Activated CD8-positive, alpha-beta memory T cell treated with anti-CD3 and anti-CD28 coated beads for 48 hours (primary cell): ENCODE results near the gene MBNL2.

Experiments used
- DNase-seq, 3 experiments: peaks; one replicate each; pipeline ENCODE4 v3.0.0-alpha.2; 2020; ENCODE audit warnings: low read depth in 2 of 3, low spot score in 2 of 3

The MBNL2 gene

DNA sequence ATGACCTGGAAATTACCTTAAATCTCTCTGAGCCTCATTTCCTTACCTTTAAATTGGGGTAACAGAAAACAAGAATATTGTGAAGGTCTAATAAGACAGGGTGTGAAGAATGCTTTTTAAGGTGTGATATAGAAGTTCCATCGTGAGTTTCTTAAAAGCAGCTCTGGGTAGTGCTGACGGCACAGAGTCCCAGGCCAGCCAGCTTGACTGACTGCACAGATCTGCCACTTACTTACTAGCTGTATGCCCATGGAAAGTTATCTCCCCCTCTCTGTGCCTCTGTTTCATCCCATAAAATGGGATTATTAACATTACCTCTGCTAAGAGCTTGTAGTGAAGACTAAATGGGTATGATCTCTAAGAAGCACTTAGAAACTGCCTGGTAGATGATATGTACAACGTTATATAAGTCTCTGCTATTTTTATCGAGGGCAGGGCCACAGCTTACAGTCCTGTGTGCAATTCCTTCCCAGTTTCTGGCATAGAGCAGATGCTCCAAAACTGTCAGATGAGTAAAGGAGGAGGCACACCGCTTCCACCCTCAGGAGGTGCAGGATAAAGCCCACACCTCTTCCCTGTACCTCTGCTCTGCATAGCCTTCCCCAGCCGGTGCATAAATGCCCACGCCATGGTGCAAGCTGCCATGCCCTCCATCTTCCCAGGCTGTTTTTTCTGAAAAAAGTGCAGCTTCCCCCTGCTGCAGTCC lies 99.6 kb downstream of the MBNL2 start:
- DNase-seq, result no peak

DNA sequence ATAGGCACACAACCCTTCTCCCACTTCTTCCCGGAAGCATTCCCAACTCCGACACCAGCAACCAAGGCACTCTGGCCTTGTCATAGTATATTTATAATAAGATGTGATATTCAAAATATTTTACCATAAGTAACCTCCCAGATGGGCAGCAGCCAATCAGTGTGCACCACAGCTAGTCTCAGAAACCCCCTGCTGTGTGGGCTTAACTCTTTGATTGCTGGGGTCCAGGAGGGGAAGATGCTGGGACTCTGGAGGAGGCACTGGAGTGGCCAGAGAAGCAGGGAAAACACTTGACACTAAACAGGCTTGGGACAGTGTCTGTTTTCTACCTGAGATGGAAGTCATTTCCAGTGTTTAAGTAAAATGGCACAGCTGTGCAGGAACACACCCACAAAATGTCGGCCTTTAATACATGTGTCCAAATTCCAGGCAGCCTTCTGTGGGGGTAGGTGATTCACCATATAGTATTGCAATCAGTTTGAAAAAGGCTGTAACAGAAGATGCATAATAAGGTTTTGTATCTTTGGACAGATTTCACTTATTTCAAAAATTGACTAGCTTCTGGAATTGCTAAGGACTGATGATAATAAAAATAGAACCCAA lies 100.7 kb downstream of the MBNL2 start:
- DNase-seq, result no peak

DNA sequence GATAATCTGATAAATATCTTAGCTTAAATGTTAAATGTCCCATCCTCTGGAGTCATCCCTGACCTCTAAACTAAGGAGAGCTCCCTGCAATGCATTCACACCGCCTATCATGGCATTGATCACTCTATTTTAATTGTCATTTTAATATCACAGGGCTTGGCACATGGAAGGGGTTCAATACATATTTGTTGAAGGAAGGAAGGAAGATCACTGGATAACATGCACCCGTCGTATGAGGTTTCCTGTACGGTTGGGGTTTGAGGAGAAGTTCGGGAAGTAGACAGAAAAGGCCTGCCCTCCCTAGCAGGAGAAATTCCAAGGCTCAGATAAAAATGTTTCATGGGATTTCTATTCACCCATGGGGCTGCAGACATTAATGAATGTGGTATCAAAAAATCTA lies 102.0 kb downstream of the MBNL2 start:
- no peak for DNase-seq

DNA sequence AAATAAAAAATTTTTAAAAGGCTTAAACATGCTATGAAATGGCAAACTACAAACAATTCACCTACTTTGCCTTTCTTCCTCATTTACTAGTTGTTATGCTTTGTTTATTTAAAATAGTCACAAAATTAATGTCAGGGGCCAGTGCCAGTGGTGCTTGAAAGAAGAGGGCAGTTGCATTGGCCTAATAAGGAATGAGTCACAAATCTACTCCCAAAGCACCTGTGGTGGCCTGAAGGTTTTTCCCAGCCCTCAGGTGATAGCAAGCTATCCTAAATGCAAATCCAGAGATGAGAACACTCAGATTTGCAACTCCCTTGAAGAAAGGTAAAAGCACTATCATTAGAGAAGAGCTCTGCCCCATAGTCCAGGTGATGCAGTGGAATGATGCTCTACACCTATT lies 103.6 kb downstream of the MBNL2 start:
- no peak for DNase-seq

DNA sequence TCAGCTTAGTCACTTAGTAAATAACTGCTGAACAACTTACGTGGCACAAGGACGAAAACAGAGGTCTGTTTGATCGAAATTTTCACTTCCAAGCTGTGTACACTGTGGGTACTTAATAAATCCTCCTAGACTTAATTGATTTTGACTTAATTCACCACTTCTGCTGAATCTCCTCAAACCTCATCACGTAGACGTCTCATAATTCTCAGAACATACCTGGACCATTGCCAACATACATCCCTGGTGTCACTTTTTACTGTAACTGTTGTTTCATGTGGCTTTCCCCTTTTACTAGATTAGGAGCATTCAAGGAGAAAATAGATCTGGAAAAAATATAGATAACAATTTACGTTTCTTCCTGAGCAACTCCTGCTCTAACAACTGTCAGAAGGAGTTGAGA lies 105.0 kb downstream of the MBNL2 start:
- no peak for DNase-seq

DNA sequence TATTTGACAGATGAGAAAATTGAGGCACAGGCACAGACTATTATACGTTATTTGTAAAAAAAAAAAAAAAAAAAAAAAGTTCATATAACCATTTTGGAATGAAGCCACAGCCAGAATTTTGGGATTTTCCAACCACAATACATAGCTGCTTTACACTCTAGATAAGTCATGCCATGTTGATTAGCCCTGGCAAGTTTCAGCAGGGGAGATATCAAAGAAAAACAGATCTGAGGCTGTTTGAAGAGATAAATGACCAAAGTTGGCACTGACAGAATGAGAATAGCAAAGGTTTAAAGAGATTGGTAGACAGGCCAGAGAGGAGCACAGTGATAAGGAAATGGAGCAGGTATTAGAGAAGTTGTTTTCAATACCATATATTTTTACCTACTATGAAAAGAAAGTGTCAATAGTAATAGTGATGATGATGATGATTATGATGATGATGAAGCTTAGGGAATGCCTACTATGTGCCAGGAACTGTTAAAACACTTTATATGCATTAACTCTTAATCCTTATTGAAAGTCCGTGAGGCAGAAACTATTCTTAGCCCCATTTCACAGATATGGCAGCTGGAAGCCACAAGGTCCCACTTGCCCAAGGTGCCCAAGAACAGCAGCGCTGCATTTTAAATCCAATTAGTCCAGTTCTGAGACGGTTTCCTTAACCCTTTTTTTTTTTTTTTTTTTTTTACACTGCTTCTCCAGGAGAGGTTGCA lies 105.5 kb downstream of the MBNL2 start:
- no peak for DNase-seq

DNA sequence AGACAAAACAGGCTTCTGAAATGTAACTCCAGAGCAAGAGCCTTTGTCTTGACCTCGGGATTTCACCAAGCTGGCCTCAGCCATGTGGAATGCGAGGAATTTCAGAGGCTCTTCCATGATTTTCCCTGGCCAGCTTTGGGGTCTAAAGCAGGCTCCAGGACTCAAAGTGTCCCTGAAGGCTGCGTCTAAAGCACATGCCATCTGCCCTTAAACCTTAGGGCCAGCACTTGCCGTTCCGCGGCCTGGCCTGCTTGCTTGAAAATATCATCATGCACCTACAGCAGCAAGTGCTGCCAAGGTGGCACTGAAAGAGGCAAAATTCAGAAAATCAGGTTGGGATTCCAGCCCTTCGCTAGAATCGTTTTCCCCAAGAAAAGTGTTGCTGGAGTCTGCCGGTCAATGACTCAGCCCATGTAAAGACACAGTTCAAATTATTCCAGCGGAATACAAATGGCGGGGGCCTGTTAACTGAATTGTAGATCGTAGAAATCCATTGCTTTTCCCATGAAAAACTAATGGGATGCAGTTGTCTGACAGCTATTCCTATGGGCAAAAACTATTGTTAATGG lies 106.2 kb downstream of the MBNL2 start:
- no peak for DNase-seq

DNA sequence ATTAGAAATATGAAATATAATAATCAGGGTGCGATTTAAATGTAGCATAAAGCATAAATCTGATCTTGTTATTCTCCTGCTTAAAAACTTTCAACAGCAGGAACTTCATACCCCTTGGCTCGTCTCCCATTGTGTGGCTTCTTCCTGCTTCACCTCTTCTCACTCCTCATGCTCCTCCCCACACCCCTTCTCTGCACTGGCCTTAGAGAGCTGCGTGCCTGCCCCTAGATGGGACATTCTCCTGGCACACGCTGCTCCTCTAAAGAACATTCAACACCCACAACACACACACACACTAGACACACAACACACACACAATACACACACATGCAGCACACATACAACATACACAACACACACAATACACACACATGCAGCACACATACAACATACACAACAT lies 107.2 kb downstream of the MBNL2 start:
- DNase-seq, result no peak

DNA sequence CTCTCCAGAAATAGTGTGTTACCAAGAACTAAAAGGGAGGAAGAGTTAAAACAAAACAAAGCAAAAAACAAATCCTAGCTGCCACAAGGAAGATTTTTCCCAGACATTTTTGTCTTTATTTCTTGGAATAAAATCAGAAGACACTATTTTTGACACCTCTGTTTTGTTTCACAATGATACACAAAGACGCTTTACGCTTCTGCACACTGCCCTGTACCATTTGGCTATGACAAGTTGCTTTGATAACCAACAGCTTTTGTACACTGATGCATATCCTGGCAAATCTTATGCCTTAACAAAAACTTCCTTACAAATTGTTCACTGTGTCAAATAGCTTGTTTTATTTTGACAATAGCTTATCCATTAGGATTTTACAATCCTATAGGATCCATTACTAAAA lies 108.3 kb downstream of the MBNL2 start:
- no peak for DNase-seq

DNA sequence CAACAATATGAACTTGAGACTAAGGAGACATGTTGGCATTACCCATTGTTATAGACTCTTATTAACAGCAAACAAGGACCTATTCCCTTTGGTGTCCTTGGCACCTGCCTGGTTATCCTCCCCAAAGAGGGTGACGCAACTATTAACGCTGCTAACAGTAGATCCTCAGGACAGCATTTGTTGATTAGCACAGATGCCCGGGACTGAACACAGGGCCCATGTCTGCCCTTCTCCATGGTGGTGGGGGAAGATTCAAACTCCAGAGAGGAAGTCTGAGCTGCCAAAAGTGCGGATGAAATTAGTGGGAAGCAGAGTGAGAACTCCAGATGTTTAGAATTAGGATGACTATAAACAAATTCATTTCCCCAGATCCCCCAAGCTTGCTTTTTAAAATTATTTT lies 110.6 kb downstream of the MBNL2 start:
- no peak for DNase-seq

DNA sequence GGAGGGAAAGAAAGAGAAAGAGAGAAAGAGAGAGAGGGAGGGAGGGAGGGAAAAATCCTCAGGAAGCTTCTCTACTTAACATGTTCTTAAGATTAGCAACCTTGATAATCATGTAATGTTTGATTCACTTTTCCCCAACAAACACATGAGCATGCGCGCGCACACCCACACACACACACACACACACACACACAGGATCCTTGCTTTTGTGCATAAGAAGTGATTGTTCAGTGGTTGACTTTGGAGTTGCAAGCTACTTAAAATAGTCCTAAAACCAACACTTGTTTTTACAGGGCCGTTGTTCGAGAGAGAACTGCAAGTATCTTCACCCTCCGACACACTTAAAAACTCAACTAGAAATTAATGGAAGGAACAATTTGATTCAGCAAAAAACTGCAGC lies 111.8 kb downstream of the MBNL2 start:
- no peak for DNase-seq

DNA sequence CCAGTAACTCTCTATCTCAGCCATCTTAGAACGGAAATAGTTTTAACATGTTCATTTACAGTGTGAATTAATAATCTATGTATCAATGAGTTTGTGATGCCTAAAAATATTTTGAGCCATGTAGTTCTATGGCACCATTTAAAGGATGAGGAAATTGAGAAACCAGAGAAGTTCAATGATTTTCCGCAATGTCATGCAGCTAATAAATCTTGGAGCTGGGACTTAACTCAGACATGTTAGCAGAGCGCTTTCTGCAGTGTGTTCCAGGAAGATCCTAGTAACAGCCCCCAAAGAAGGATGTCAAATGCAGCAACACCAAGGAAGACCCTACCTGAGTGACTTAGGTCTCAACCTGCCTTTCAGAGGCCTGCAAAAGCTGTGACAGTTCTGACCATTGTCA lies 112.6 kb downstream of the MBNL2 start:
- DNase-seq, result no peak

DNA sequence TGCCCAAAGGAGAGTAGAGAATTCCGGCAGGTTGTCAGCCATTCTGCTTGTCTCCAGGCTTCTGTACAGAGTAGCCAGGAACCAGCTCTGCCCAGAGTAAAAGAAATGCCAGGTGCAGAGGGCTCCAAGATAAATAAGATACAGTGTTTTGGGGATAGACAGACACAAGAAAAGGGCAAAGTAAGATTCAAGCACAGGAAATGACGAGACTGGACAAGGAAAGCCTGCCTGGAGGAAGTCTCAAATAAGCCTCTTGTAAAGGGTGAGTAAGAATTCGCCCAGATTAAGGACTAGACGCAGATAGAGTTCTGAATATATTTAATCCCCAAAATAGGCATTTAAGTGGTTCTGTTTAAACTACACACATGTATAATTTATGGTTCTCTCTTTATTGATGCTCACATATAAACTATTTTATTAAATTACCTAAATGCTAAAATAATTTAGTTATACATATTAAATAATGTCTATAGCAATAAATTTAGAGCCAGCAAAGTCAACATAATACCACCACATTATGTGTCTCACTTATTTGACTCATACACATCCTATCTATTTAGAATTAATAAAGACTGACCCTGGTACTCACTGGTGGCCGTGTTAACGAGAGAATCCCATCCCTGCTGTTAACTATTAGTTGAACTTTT lies 113.5 kb downstream of the MBNL2 start:
- DNase-seq, result no peak

DNA sequence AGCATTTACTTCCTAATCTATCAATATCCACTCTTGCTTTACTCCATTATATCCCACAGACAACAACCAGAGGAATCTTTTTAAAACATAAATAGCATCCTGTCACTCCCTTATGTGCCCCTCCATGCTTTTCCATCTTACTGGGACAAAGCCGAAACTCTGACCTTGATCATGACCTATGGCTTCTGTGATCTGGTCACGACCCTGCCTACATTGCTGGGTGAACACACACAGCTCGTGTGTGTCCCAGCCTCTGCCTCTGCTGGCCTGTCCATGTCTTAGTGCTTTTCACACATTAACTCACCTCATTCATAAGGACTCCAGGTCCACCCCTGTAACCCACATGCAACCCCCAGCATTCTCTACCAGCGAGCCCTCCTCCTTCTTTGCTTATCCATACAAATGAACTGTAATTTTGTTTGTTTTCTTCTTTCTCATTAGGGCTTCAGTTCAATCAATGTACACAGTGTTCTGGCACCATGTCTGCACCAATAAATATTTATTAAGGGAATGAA lies 115.9 kb downstream of the MBNL2 start:
- no peak for DNase-seq

DNA sequence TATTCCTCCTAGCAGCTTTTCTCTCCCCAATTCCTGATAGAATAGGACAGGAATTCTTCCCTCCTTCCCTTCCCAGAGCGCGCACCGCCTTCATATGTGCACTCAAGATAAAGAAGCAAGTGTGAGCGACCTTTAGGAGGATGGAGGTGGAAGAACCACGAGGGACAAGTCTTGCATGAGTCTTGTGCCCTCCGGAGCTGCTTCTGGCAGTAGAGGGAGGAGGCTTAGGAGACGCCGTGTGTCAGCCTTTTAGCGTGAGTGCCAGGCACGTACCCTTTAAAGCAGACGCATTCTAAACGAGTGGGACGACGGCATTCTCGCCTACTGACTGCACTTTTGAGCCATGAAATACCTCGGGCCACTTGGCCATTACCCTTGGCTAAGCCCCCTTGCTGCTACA lies 116.4 kb downstream of the MBNL2 start:
- DNase-seq, result no peak

DNA sequence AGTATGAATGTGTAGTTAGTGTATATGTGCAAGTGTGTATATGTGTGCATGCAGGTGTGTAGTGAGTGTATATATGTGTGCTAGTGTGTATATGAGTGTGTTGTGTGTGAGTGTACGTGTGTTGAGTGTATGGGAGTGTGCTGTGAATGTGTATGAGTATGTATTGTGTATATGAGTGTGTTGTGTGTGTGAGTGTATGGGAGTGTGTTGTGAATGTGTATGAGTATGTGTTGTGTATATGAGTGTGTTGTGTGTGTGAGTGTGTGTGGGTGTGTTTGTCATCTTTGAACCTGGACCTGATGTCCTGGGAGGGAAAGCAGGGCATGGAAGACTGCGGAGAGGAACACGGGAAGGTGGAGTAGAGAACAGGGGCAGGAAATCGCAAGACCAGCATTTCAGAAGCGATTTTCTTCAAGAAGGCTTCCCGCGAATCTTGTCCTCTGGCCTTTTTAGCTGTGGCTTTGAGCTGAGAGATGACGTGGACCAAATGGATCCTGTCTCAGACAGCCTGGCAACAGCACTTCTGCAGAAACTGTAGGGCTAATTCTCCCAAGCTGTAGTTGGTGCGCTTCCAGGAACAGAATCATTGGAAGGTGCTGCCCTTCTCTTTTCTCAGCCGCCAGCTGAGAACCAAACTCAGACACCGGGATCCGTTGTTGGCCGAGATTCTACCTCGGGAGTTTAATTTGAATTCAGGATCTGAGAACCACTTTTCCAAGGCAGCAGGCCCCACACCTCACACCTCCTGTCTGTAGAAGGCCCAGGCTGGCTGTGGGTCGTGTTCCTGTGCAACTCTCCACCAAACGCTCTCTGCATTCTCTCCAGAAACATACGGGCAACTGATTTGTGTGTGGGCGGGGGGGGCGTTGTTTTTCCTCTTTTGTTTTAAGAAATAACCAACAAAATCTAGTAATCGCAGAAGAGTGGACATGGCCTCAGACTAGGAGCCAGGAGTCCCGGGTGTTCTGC lies 117.2 kb downstream of the MBNL2 start:
- DNase-seq, result no peak

DNA sequence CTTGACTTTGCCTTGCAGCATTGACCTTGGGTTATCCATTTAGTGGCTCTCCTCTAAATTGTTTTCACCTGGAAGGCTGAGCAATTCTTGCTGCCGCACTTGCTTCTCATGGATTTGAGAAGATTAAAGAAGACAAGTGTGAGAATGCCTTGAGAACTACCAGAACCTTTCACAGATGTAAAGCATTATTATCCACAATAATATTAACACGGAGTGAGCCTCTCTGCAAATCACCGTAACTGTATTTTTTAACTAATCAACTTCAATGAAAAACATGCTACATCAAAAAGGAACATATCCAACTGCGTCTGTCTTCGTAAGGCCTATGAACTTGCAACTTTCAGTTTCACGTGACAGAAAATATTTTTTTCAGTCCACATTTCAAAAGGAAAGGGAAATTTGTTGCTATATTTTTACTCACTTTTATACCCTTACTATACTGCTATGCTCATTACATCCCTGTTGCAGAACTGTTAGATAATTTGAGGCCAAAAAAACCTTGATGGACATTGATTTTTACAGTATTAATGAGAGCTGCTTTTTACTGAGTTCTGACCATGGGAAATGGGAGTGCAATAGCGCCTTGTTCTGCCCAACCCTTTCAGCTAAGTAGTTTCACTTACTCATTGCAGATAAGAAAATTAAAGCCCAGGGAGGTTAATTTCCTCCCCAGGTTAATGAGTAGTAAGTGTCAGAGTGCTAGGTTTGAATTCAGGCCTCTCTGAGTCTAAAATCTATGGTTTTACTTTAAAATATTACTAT lies 118.0 kb downstream of the MBNL2 start:
- no peak for DNase-seq

DNA sequence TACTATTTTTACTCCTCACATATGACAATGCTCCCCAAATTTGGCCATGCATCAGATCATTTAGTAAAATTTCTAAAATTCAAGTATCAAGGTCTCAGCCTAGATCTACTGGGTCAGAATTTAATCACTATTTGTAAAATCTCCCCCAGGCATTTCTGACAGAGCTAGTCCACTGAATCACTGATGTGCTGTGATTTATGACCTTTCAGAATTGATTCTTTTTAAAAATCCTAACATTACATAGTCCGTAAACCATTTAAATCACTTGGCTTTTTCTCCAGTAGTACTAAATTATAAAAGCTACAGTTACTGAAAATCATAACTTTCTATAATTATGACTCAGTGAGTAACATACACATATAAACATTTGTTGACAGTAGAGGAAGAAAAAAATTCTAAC lies 119.0 kb downstream of the MBNL2 start:
- DNase-seq, result no peak

DNA sequence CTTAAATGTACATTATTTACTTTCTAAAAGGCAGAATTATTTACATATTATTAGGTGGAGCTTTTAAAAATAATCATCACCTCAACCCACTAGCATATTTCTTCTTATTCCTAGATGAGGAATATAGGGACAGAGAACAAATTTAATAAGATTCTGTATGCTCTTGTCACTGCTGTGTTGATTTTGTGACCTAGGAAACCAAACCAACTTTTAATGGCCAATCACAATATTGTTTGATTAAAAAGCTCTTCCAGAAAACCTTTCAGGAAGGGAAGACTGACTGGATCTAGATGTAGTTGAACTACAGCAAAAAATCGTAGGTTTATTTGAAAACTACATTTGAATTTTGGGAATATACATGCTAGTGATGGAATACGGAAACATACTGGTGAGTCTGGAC lies 120.0 kb downstream of the MBNL2 start:
- DNase-seq, result no peak

DNA sequence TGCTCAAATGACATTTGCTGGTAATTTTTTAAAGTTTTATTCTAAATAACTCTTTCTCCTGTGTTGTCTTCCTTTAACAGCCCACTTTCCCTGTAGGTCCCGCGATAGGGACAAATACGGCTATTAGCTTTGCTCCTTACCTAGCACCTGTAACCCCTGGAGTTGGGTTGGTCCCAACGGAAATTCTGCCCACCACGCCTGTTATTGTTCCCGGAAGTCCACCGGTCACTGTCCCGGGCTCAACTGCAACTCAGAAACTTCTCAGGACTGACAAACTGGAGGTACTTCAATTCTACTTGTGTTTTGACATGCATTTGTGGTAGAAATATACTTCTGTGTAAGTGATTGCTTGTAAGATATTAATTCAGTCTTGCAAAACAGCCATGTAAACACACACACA lies 120.8 kb downstream of the MBNL2 start:
- no peak for DNase-seq
